K562 (cell line): Measurements from ENCODE around the gene CMSS1. TPM values are rescaled to one million over a fixed set of nuclear protein-coding genes. Genes with fewer than 3 reads are reported as not detected.

Experiments
- C11orf30 ChIP-seq: fragments of 450-650 bp; IDR thresholded peaks from 2 replicates; pipeline ENCODE4 v1.6.1; 2016; ENCODE audit warnings: low read depth, mild to moderate bottlenecking
- CAMTA2 ChIP-seq: fragments of 250-450 bp; sonication (Bioruptor Pico); conservative IDR thresholded peaks from 2 replicates; pipeline ENCODE4 v1.5.1; 2022
- MAFF ChIP-seq: IDR thresholded peaks from 2 replicates; pipeline ENCODE4 v1.6.1; 2012; ENCODE audit warnings: low read length, improper control_type of control experiment
- PCBP1 ChIP-seq: fragments of 200-400 bp; formaldehyde crosslinking; IDR thresholded peaks from 2 replicates; pipeline ENCODE4 v1.6.1; 2018; ENCODE audit warnings: mild to moderate bottlenecking, low read depth, low read length; ENCODE audit not compliant: poor library complexity, severe bottlenecking
- ZBTB8A ChIP-seq: fragments of 450-650 bp; IDR thresholded peaks from 2 replicates; pipeline ENCODE4 v1.6.1; 2018; ENCODE audit warnings: mild to moderate bottlenecking, moderate library complexity; ENCODE audit not compliant: partially characterized antibody
- ZNF280B ChIP-seq: fragments of 250-450 bp; sonication (Bioruptor Pico); IDR thresholded peaks from 2 replicates; pipeline ENCODE4 v1.5.1; 2021; ENCODE audit warnings: mild to moderate bottlenecking
- polyA plus RNA-seq, 8 experiments: library from polyadenylated mRNA; depleted of rRNA in 4 of 8; stranded (reverse) in 5 of 8; unstranded in 3 of 8; fragments of >200 nt; fragmentation: Nextera tagmentation in 2 of 8; fragmentation: Illumina TruSeq in 1 of 8; extraction: Ambion mirVana in 2 of 8; extraction: Trizol in 1 of 8; gene quantifications; 2 replicates each; pipeline versions ENCODE4 v1.2.1 to v1.2.3, GENCODE V29; 2011 to 2014; ENCODE audit warnings: inconsistent platforms in 1 of 8, missing spikeins in 1 of 8
- total RNA-seq, 7 experiments: library from RNA; depleted of rRNA in 6 of 7; stranded (reverse); fragments of >200 nt in 6 of 7; fragmentation: Illumina TruSeq in 2 of 7; extraction: Trizol in 2 of 7; gene quantifications; 2 replicates each; pipeline versions ENCODE4 v1.2.1 to v1.2.3, GENCODE V29; 2011 to 2021; ENCODE audit warnings: low replicate concordance in 1 of 7
- TF ChIP-seq, protein P1 (sequence below): fragments of 200-600 bp; sonication (generic); IDR thresholded peaks from one replicate; pipeline ENCODE4 v1.6.1; 2012; ENCODE audit warnings: mild to moderate bottlenecking, low read depth, low read length, inconsistent platforms
- TF ChIP-seq, protein P2 (sequence below), 2 experiments: IDR thresholded peaks in 1 of 2; conservative IDR thresholded peaks in 1 of 2; 2 replicates each; pipeline ENCODE4 v1.6.1; 2016; ENCODE audit warnings: low read depth in 2 of 2, mild to moderate bottlenecking in 1 of 2, missing compliant biosample characterization in 1 of 2, missing genetic modification characterization in 1 of 2, moderate library complexity in 1 of 2
- TF ChIP-seq, protein P3 (sequence below), 2 experiments: fragments of 450-650 bp in 1 of 2; sonication (generic) in 1 of 2; formaldehyde crosslinking in 1 of 2; IDR thresholded peaks in 1 of 2; conservative IDR thresholded peaks in 1 of 2; 2 replicates each; pipeline versions ENCODE4 v1.6.1 to v1.8.1; 2016 to 2023; ENCODE audit warnings: mild to moderate bottlenecking in 2 of 2, moderate library complexity in 2 of 2, inconsistent platforms in 1 of 2, missing genetic modification reagents in 1 of 2

The CMSS1 gene
- total and polyA plus RNA-seq, 9 of the 15 experiments (the other 6 are each of a cell fraction or from before 2014, with no cell fraction given): 46.9 to 109 (median 72.3) TPM

DNA sequence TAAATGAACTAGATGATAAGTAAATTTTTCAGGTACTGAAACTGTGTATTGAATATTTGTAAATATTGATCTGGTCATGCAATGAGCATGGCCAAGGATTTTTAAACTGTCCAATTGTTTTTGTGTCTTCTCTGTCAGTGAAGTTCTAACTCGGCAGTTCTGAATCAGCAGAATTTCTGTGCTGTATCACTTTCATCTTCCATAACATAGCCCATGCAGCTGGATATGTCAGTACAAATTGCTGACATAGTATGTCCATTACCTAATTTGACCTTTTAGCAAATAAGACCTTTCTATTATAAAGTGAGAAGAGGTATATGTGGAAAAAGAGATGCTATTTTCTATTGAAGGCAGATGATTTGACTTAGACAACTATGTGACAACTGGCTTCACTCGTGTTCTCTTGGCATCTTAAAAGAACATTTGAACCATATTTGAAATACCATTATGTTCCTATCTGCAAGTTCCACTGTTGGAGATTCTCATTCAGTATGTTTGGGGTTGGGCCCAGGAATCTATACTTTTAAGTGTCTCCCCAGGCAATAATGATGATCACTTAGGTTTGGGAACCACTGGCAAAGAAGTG is 90.4 kb downstream of the CMSS1 start (continued):
- TF ChIP-seq, protein P1, sequence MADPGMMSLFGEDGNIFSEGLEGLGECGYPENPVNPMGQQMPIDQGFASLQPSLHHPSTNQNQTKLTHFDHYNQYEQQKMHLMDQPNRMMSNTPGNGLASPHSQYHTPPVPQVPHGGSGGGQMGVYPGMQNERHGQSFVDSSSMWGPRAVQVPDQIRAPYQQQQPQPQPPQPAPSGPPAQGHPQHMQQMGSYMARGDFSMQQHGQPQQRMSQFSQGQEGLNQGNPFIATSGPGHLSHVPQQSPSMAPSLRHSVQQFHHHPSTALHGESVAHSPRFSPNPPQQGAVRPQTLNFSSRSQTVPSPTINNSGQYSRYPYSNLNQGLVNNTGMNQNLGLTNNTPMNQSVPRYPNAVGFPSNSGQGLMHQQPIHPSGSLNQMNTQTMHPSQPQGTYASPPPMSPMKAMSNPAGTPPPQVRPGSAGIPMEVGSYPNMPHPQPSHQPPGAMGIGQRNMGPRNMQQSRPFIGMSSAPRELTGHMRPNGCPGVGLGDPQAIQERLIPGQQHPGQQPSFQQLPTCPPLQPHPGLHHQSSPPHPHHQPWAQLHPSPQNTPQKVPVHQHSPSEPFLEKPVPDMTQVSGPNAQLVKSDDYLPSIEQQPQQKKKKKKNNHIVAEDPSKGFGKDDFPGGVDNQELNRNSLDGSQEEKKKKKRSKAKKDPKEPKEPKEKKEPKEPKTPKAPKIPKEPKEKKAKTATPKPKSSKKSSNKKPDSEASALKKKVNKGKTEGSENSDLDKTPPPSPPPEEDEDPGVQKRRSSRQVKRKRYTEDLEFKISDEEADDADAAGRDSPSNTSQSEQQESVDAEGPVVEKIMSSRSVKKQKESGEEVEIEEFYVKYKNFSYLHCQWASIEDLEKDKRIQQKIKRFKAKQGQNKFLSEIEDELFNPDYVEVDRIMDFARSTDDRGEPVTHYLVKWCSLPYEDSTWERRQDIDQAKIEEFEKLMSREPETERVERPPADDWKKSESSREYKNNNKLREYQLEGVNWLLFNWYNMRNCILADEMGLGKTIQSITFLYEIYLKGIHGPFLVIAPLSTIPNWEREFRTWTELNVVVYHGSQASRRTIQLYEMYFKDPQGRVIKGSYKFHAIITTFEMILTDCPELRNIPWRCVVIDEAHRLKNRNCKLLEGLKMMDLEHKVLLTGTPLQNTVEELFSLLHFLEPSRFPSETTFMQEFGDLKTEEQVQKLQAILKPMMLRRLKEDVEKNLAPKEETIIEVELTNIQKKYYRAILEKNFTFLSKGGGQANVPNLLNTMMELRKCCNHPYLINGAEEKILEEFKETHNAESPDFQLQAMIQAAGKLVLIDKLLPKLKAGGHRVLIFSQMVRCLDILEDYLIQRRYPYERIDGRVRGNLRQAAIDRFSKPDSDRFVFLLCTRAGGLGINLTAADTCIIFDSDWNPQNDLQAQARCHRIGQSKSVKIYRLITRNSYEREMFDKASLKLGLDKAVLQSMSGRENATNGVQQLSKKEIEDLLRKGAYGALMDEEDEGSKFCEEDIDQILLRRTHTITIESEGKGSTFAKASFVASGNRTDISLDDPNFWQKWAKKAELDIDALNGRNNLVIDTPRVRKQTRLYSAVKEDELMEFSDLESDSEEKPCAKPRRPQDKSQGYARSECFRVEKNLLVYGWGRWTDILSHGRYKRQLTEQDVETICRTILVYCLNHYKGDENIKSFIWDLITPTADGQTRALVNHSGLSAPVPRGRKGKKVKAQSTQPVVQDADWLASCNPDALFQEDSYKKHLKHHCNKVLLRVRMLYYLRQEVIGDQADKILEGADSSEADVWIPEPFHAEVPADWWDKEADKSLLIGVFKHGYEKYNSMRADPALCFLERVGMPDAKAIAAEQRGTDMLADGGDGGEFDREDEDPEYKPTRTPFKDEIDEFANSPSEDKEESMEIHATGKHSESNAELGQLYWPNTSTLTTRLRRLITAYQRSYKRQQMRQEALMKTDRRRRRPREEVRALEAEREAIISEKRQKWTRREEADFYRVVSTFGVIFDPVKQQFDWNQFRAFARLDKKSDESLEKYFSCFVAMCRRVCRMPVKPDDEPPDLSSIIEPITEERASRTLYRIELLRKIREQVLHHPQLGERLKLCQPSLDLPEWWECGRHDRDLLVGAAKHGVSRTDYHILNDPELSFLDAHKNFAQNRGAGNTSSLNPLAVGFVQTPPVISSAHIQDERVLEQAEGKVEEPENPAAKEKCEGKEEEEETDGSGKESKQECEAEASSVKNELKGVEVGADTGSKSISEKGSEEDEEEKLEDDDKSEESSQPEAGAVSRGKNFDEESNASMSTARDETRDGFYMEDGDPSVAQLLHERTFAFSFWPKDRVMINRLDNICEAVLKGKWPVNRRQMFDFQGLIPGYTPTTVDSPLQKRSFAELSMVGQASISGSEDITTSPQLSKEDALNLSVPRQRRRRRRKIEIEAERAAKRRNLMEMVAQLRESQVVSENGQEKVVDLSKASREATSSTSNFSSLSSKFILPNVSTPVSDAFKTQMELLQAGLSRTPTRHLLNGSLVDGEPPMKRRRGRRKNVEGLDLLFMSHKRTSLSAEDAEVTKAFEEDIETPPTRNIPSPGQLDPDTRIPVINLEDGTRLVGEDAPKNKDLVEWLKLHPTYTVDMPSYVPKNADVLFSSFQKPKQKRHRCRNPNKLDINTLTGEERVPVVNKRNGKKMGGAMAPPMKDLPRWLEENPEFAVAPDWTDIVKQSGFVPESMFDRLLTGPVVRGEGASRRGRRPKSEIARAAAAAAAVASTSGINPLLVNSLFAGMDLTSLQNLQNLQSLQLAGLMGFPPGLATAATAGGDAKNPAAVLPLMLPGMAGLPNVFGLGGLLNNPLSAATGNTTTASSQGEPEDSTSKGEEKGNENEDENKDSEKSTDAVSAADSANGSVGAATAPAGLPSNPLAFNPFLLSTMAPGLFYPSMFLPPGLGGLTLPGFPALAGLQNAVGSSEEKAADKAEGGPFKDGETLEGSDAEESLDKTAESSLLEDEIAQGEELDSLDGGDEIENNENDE: no peak
- TF ChIP-seq MAFF (peak; percentile 69; the same call in 1 of the 2 replicates), C11orf30 (peak; percentile 91), CAMTA2 (no peak), ZBTB8A (no peak), ZNF280B (no peak), PCBP1 (no peak)
- TF ChIP-seq, protein P2, sequence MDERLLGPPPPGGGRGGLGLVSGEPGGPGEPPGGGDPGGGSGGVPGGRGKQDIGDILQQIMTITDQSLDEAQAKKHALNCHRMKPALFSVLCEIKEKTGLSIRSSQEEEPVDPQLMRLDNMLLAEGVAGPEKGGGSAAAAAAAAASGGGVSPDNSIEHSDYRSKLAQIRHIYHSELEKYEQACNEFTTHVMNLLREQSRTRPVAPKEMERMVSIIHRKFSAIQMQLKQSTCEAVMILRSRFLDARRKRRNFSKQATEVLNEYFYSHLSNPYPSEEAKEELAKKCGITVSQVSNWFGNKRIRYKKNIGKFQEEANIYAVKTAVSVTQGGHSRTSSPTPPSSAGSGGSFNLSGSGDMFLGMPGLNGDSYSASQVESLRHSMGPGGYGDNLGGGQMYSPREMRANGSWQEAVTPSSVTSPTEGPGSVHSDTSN (CRISPR knock-in tag; IDR thresholded peaks at IDR 0.05; ENCODE audit: low read depth): no peak
- TF ChIP-seq, protein P2 (tag; conservative IDR thresholded peaks at IDR 0.05; ENCODE audit: low read depth): peak; percentile 15; the same call in 1 of the 2 replicates
- TF ChIP-seq, protein P3, sequence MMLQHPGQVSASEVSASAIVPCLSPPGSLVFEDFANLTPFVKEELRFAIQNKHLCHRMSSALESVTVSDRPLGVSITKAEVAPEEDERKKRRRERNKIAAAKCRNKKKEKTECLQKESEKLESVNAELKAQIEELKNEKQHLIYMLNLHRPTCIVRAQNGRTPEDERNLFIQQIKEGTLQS (IDR thresholded peaks at IDR 0.05): no peak
- TF ChIP-seq, protein P3 (CRISPR knock-in tag; conservative IDR thresholded peaks at IDR 0.05): no peak
